GM18909 (cell line): ENCODE measurements around the gene INTS3.
"Not testable (repeated sequence)": the region's sequence is repeated elsewhere in the genome, so short reads cannot be mapped to it uniquely, and the experiment has no call there.

Source experiments
- ATAC-seq: cut with Tn5 transposase; IDR thresholded peaks from one replicate; pipeline ENCODE4 v1.9.1; 2021; ENCODE audit warnings: mild to moderate bottlenecking; ENCODE audit not compliant: unreplicated experiment, poor library complexity

Gene INTS3

GRCh38 chr1:153698923-153699714 lies 28.7 kb upstream of the INTS3 start:
- no peak for ATAC-seq

DNA sequence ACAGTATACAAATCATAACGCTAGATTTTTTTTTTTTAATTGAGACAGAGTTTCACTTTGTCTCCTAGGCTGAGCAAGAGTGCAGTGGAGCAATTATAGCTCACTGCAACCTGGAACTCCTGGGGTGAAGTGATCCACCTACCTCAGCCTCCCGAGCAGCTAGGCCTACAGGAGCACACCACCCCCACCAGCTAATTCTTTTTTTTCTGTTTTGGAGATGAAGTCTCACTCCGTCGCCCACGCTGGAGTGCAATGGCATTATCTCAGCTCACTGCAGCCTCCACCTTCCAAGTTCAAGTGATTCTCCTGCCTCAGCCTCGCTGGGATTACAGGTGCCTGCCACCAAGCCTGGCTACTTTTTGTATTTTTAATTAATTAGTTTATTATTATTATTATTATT lies 28.1 kb upstream of the INTS3 start:
- no peak for ATAC-seq

DNA sequence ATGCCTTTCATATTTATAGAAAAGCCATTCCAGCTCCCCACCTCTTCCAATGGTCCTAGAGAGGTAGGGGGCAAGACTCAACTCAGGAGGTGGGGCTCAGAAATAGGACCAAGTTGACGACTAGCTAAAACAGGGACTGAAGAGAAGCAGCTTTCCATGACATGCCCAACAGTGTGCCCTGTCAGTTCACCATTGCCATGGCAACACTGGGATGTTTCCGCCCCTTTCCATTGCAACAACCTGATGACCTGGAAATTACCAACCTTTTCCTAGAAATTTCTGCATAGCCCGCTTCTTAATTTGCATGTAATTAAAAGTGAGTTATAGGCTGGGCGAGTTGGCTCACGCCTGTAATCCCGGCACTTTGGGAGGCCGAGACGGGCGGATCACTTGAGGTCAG lies 22.4 kb upstream of the INTS3 start:
- no peak for ATAC-seq

- no peak for ATAC-seq
Observed at GRCh38 chr1:153711026-153711425, 16.8 kb upstream of the INTS3 start.

DNA sequence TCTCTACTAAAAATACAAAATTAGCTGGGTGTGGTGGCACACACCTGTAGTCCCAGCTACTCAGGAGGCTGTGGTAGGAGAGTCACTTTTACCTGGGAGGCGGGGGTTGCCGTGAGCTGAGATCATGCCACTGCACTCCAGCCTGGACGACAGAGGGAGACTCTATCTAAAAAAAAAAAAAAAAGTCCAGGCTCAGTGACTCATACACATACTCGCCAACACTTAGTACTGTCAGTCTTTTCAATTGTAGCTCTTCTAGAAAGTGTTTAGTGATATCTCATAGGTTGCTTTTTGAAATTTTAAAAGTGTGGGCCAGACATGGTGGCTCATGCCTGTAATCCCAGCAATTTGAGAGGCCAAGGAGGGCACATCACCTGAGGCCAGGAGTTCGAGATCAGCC lies 11.6 kb upstream of the INTS3 start:
- not testable (repeated sequence) for ATAC-seq

DNA sequence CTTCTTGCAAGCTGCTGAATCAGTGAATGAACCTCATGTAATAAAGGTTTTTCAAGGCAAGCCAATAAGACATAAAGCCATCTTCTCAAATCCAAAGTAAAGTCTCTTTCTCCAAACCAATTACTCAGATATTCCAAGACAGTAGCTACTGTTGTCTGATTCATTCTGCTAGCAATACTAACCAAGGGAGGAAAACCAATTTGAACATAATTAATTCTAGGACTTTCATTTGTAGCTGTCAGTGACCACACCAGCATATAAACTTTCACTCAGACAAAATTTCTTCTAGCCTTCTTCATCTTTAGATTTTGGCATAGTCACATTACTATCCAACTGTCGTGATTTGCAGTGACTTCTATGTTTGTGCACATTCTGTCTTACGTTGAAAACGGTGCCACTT lies 10.5 kb upstream of the INTS3 start:
- ATAC-seq = no peak

- ATAC-seq = no peak
Observed at GRCh38 chr1:153723687-153724086, 4.2 kb upstream of the INTS3 start.

- ATAC-seq = not testable (repeated sequence)
Observed at GRCh38 chr1:153724634-153725033, 3.2 kb upstream of the INTS3 start.

GRCh38 chr1:153728305-153729066 lies 636 bp downstream of the INTS3 start:
- ATAC-seq = peak; percentile 16

DNA sequence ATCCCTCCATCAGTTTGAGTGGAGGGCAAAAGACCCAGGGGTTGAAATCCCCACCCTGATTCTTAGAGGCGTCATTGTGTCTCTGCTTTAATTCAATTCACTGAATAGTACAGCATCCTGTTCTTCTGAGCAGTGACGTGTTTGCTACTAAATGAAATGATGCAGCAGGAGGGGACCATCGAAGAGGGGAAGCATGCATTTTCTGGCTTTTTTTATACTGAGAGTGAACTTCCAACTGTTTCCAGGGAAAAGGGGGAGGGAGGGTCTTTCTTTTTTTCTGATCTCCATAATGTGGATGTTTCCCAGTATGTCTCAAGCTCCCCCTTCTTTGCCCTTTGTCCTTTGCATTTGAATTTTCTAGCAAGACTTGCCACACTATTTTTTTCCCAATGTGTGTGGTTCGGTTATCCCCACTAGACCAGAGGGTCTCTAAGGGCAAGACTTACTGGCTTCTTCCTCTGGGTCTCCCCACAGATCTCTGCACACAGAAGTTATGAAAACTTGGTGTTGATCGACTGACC lies 2.7 kb downstream of the INTS3 start:
- no peak for ATAC-seq

- no peak for ATAC-seq
Observed at GRCh38 chr1:153733970-153734369, 6.1 kb downstream of the INTS3 start.

GRCh38 chr1:153734396-153735089 lies 6.7 kb downstream of the INTS3 start:
- ATAC-seq = no peak

GRCh38 chr1:153735090-153735420 lies 7.2 kb downstream of the INTS3 start:
- no peak for ATAC-seq

- no peak for ATAC-seq
Observed at GRCh38 chr1:153741986-153742385, 14.1 kb downstream of the INTS3 start.

DNA sequence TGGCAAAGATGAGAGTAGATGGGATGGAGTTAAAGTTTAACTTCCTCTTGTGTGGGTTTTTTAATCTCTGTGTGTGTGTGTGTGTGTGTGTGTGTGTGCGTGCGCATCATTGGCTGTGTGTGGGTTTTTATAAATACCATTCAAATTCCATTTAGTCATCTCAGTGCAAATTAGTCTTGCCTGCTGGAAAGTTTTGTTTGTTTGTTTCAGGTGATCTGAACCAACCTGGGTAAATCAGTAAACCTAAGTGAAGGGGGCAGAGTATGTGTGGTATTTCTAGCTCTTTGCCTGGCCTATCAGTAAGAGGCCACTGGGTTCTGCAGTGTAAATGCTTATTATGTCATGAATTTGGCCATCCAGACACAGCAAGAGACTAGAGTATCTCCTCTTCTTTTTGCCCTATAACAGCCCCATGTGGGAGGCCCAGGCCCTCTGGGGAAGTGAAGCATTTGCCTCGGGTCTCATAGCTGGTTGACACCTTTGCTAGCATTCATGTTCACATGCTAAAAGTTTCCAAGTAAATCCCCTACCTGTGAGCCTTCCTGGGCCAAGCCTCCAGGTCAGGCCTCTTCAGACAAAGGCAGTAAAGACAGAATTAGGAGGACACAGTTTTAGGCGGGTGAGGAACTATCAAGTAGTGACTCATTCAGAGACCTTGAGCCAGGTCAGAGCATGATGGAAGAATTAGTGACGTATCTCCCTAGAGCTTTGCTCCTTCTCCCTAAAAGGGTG lies 14.7 kb downstream of the INTS3 start:
- peak; percentile 75 for ATAC-seq

DNA sequence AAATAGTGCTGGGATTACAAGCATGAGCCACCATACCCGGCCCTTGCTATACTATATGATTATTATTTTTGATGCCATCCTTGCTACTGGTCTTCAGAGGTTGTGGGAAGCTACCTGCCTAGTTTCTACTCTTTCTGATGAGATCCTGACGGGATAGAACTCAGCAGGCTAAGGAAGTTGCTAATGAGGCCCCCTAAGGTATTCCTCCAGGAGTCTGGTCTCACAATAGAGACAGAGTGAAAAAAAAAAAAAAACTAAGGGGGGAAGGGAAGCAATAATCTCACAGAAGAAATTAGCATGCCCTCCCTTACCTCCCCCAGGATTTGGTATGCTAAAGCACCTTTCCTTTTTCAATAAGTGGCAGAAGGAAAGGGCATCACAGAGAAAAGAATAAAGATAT lies 17.6 kb downstream of the INTS3 start:
- no peak for ATAC-seq

GRCh38 chr1:153746174-153746573 lies 18.3 kb downstream of the INTS3 start:
- no peak for ATAC-seq

DNA sequence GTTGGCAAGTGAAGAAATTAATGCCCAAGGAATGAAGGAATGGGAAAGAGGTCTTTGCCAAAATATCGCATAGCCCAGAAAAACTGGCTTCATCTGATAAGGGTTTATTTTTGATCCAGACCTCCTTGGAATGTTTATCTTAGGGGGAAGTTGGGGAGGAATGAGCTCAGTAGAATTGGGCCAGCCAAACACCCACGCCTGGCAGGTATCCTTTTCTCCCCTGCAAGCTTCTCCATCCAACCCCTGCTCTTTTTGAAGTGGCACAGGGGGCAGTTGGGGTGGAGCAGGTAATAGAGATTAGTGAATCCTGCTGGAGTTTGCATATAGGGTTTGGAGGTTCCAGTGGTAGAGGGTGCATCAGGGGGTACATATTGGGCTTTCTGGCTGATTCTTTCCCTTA lies 21.1 kb downstream of the INTS3 start:
- no peak for ATAC-seq

DNA sequence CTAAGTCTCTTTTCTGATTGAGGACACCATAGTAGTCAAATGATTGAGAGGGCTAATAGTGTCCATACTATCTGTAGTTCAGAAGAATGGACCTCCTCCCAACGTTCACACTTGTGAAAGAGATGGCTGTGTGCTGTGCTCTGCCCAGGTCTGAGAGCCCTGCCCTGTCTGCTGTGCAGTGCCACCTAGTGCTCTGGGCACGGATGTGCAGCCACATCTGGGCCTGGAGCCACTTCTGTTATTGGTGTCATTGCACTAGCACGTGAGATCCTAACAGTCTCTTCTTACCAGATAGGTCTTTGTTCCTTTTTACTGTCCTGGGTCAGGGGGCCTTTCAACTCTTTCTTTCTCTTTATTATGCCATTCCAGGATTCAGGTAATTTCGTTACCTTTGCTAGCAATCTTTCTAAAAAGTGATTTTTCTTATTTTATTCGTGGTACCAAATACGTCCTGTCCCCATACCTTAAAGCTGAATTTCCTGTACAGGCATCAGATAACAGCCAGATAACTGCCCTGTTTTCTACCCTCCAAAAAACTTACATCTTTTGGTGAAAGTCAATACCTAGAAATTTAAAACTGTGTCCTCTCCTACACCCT lies 21.7 kb downstream of the INTS3 start:
- ATAC-seq = peak; percentile 79
